Peyer's patch (tissue), 4 donors: Measurements from ENCODE around the gene TAF1B.

Source experiments
- CTCF ChIP-seq, 6 experiments: fragments of 450-650 bp in 4 of 6; fragments of 200-600 bp in 2 of 6; sonication (generic) in 1 of 6; IDR thresholded peaks; one replicate each; pipeline ENCODE4 v1.5.1; 2017 to 2019; ENCODE audit warnings: antibody characterized with exemption in 6 of 6, mild to moderate bottlenecking in 3 of 6, moderate library complexity in 1 of 6
- POLR2A ChIP-seq, 2 donors: fragments of 450-650 bp; IDR thresholded peaks; one replicate each; pipeline ENCODE4 v1.5.1; 2017; ENCODE audit warnings: antibody characterized with exemption in 2 of 2, mild to moderate bottlenecking in 2 of 2, moderate library complexity in 2 of 2

- no peak for TF ChIP-seq CTCF (IDR thresholded peaks at IDR 0.05)
- TF ChIP-seq POLR2A (IDR thresholded peaks at IDR 0.05): no peak
These were observed 128.0 kb downstream of the TAF1B start for GRCh38 chr2:9971105-9971818.
